ENCODE results near the gene PCDHB8.
"Not testable (repeated sequence)": the region's sequence is repeated elsewhere in the genome, so short reads cannot be mapped to it uniquely, and the experiment has no call there.

PCDHB8 gene

DNA sequence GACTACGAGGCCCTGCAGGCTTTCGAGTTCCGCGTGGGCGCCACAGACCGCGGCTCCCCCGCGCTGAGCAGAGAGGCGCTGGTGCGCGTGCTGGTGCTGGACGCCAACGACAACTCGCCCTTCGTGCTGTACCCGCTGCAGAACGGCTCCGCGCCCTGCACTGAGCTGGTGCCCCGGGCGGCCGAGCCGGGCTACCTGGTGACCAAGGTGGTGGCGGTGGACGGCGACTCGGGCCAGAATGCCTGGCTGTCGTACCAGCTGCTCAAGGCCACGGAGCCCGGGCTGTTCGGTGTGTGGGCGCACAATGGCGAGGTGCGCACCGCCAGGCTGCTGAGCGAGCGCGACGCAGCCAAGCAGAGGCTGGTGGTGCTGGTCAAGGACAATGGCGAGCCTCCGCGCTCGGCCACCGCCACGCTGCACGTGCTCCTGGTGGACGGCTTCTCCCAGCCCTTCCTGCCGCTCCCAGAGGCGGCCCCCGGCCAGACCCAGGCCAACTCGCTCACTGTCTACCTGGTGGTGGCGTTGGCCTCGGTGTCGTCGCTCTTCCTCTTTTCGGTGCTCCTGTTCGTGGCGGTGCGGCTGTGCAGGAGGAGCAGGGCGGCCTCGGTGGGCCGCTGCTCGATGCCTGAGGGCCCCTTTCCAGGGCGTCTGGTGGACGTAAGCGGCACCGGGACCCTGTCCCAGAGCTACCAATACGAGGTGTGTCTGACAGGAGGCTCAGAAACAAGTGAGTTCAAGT is 6.7 kb downstream of the PCDHB8 start:
- not testable (repeated sequence) for DNase-seq (ENCODE audit: low read depth in 2 of 2)

DNA sequence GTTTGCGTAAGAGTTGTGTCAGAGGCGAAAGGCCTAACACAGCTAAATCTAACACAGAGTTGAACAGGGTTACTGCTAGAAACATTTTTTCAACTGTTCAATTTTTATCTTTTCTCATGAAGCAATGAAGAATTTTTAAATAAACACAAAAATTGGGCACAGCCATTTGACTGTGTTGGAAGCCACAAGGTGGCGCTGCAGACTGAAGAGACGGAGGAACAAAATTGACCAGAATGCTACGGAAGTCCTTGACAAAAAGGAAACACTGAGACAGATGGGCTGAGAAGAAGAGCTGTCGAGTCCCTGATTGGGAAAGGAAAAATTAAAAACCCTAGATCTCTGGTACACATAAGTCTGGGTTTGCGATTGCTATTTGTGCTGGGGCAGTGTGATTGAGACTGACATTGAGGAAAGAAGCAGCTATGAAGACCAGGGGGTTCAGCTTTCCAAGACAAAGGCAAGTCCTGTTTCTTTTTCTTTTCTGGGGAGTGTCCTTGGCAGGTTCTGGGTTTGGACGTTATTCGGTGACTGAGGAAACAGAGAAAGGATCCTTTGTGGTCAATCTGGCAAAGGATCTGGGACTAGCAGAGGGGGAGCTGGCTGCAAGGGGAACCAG is 9.4 kb downstream of the PCDHB8 start, which contains the start of gene PCDHB9:
PCDHB9 (plus strand) TSS at position 265 of the 616 bp plus-strand sequence; CDS start at position 423, 158 bp downstream.
- no peak for DNase-seq (ENCODE audit: low read depth in 2 of 2)

DNA sequence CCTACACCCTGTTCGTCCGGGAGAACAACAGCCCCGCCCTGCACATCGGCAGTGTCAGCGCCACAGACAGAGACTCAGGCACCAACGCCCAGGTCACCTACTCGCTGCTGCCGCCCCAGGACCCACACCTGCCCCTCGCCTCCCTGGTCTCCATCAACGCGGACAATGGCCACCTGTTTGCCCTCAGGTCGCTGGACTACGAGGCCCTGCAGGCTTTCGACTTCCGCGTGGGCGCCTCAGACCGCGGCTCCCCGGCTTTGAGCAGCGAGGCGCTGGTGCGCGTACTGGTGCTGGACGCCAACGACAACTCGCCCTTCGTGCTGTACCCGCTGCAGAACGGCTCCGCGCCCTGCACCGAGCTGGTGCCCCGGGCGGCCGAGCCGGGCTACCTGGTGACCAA is 11.1 kb downstream of the PCDHB8 start:
- not testable (repeated sequence) for DNase-seq (ENCODE audit: low read depth in 2 of 2)

DNA sequence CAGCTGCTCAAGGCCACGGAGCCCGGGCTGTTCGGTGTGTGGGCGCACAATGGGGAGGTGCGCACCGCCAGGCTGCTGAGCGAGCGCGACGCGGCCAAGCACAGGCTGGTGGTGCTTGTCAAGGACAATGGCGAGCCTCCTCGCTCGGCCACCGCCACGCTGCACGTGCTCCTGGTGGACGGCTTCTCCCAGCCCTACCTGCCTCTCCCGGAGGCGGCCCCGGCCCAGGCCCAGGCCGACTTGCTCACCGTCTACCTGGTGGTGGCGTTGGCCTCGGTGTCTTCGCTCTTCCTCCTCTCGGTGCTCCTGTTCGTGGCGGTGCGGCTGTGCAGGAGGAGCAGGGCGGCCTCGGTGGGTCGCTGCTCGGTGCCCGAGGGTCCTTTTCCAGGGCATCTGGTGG is 11.5 kb downstream of the PCDHB8 start:
- not testable (repeated sequence) for DNase-seq (ENCODE audit: low read depth in 2 of 2)

DNA sequence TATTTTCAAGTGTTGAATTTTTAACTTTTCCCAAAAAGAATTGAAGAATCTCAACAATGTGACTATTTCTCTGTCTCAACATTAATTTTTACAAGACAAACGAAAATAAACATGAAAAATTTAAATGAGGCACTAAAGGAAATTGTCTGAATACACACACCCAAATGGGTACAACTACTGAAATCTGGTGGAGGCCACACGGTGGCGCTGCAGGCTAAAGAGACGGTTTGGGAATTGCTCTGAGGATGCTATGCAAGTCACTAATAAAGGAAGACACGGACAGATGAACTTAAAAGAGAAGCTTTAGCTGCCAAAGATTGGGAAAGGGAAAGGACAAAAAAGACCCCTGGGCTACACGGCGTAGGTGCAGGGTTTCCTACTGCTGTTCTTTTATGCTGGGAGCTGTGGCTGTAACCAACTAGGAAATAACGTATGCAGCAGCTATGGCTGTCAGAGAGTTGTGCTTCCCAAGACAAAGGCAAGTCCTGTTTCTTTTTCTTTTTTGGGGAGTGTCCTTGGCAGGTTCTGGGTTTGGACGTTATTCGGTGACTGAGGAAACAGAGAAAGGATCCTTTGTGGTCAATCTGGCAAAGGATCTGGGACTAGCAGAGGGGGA is 14.6 kb downstream of the PCDHB8 start, which contains the start of gene PCDHB10:
PCDHB10 (plus strand) TSS at position 244 of the 616 bp plus-strand sequence; CDS start at position 444, 200 bp downstream.
- no peak for DNase-seq (ENCODE audit: low read depth in 2 of 2)

DNA sequence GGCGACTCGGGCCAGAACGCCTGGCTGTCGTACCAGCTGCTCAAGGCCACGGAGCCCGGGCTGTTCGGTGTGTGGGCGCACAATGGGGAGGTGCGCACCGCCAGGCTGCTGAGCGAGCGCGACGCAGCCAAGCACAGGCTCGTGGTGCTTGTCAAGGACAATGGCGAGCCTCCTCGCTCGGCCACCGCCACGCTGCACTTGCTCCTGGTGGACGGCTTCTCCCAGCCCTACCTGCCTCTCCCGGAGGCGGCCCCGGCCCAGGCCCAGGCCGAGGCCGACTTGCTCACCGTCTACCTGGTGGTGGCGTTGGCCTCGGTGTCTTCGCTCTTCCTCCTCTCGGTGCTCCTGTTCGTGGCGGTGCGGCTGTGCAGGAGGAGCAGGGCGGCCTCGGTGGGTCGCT is 16.7 kb downstream of the PCDHB8 start:
- DNase-seq (ENCODE audit: low read depth in 2 of 2), result not testable (repeated sequence)

DNA sequence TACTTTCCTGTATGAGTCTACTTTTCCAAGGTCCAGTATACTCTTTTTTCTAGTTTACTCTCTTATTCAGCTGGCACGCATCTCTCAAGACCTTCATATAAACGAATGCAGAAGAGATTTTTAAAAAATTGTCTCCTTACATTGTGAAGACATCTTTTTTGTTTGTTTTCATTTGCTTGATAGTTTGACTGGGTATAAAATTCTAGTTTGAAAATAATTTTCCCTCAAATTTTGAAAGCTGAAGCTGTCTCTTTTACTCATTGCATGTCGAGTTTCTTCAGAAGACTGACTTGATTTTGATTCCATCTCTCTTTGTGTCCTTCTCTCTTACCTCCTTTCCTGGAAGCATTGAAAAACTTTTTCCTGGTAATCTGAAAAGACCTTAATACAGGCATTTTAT is 18.8 kb downstream of the PCDHB8 start:
- no peak for DNase-seq (ENCODE audit: low read depth in 2 of 2)

DNA sequence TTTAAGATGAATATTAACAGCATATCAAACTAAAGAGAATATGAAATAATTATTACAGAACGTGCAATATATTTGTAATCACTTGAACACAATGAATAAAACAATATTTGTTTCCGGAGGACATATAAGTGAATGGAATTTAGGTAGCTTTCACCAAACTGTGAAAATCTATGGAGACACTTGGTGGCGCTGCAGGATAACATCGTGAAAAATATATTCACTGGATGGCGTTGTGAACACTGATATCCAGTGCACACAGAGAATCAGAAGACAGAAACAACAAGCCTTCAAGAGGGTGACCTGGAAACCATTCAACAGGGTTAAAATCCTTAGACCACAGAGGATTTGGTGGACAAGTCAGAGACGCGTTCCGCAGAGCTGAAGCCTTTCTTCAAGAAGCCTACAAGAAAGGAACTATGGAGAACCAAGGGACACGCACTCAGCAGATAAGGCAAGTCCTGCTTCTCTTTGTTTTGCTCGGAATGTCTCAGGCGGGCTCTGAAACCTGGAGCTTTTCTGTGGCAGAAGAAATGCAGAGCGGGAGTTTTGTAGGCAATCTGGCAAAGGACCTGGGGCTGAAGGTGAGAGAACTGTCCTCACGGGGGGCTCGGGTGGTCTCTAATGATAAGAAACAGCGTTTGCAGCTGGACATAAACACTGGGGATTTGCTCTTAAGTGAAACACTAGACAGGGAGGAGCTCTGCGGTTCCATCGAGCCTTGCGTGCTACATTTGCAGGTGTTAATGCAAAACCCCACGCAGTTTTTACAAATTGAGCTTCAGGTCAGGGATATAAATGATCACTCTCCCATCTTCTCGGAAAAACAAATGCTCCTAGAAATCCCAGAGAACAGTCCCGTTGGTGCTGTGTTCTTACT is 22.0 kb downstream of the PCDHB8 start, which contains the start of gene PCDHB11:
PCDHB11 (plus strand) TSS at position 269 of the 877 bp plus-strand sequence; CDS start at position 417, 148 bp downstream.
- no peak for DNase-seq (ENCODE audit: low read depth in 2 of 2)

DNA sequence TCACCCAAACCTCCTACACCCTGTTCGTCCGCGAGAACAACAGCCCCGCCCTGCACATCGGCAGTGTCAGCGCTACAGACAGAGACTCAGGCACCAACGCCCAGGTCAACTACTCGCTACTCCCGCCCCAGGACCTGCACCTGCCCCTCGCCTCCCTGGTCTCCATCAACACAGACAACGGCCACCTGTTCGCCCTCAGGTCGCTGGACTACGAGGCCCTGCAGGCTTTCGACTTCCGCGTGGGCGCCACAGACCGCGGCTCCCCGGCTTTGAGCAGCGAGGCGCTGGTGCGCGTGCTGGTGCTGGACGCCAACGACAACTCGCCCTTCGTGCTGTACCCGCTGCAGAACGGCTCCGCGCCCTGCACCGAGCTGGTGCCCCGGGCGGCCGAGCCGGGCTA is 23.5 kb downstream of the PCDHB8 start:
- DNase-seq (ENCODE audit: low read depth in 2 of 2), result not testable (repeated sequence)

DNA sequence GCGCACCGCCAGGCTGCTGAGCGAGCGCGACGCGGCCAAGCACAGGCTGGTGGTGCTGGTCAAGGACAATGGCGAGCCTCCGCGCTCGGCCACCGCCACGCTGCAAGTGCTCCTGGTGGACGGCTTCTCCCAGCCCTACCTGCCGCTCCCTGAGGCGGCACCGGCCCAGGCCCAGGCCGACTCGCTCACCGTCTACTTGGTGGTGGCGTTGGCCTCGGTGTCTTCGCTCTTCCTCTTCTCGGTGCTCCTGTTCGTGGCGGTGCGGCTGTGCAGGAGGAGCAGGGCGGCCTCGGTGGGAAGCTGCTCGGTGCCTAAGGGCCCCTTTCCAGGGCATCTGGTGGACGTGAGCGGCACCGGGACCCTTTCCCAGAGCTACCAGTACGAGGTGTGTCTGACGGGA is 24.1 kb downstream of the PCDHB8 start:
- DNase-seq (ENCODE audit: low read depth in 2 of 2), result not testable (repeated sequence)

DNA sequence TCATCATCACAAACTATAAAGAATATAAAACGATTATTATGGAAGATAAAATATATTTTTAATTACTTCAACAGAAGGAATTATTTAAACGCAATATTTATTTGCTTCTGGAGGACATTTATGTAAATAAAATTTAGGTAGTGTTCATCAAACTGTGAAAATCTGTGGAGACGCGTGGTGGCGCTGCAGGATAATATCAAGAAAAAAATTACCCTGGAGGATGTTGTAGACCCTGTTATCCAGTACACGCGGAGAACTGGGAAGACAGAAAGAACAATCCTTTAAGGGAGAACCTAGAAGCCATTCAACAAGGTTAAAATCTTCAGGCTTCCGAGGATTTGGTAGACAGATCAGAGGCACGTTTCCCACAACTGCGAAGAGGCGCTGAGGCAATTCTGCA is 30.9 kb downstream of the PCDHB8 start, which contains the start of gene PCDHB12:
PCDHB12 (plus strand) TSS at position 242 of the 400 bp plus-strand sequence. CDS start 189 bp downstream, outside the sequence.
- no peak for DNase-seq (ENCODE audit: low read depth in 2 of 2)

DNA sequence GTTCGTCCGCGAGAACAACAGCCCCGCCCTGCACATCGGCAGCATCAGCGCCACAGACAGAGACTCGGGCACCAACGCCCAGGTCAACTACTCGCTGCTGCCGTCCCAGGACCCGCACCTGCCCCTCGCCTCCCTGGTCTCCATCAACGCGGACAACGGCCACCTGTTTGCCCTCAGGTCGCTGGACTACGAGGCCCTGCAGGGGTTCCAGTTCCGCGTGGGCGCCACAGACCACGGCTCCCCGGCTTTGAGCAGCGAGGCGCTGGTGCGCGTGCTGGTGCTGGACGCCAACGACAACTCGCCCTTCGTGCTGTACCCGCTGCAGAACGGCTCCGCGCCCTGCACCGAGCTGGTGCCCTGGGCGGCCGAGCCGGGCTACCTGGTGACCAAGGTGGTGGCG is 32.7 kb downstream of the PCDHB8 start:
- not testable (repeated sequence) for DNase-seq (ENCODE audit: low read depth in 2 of 2)

DNA sequence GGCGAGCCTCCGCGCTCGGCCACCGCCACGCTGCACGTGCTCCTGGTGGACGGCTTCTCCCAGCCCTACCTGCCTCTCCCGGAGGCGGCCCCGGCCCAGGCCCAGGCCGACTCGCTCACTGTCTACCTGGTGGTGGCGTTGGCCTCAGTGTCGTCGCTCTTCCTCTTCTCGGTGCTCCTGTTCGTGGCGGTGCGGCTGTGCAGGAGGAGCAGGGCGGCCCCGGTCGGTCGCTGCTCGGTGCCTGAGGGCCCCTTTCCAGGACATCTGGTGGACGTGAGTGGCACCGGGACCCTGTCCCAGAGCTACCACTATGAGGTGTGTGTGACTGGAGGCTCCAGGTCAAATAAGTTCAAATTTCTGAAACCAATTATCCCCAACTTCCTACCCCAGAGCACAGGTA is 33.3 kb downstream of the PCDHB8 start:
- not testable (repeated sequence) for DNase-seq (ENCODE audit: low read depth in 2 of 2)

DNA sequence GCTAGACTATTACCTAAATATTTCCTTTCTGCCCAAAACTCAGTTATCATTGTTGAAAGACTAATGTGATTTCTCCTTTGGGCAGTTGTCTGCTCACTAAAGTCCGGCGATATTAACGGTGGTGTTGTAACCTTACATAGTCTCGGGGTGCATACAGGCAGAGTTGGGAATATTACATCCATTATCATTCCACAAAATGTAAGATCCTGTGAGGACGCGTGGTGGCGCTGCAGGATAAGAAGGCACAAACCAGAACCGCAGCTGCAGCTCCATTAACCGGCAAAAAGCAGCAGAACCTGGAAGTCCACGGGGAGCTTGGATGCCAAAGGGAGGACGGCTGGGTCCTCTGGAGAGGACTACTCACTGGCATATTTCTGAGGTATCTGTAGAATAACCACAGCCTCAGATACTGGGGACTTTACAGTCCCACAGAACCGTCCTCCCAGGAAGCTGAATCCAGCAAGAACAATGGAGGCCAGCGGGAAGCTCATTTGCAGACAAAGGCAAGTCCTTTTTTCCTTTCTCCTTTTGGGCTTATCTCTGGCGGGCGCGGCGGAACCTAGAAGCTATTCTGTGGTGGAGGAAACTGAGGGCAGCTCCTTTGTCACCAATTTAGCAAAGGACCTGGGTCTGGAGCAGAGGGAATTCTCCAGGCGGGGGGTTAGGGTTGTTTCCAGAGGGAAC is 36.2 kb downstream of the PCDHB8 start, which contains the start of gene PCDHB13:
PCDHB13 (plus strand) TSS at position 264 of the 684 bp plus-strand sequence; CDS start at position 469, 205 bp downstream.
- not testable (repeated sequence) for DNase-seq (ENCODE audit: low read depth in 2 of 2)

DNA sequence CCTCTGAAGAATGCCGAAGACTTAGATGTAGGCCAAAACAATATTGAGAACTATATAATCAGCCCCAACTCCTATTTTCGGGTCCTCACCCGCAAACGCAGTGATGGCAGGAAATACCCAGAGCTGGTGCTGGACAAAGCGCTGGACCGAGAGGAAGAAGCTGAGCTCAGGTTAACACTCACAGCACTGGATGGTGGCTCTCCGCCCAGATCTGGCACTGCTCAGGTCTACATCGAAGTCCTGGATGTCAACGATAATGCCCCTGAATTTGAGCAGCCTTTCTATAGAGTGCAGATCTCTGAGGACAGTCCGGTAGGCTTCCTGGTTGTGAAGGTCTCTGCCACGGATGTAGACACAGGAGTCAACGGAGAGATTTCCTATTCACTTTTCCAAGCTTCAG is 37.0 kb downstream of the PCDHB8 start:
- not testable (repeated sequence) for DNase-seq (ENCODE audit: low read depth in 2 of 2)

DNA sequence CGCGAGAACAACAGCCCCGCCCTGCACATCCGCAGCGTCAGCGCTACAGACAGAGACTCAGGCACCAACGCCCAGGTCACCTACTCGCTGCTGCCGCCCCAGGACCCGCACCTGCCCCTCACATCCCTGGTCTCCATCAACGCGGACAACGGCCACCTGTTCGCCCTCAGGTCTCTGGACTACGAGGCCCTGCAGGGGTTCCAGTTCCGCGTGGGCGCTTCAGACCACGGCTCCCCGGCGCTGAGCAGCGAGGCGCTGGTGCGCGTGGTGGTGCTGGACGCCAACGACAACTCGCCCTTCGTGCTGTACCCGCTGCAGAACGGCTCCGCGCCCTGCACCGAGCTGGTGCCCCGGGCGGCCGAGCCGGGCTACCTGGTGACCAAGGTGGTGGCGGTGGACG is 37.9 kb downstream of the PCDHB8 start:
- not testable (repeated sequence) for DNase-seq (ENCODE audit: low read depth in 2 of 2)

DNA sequence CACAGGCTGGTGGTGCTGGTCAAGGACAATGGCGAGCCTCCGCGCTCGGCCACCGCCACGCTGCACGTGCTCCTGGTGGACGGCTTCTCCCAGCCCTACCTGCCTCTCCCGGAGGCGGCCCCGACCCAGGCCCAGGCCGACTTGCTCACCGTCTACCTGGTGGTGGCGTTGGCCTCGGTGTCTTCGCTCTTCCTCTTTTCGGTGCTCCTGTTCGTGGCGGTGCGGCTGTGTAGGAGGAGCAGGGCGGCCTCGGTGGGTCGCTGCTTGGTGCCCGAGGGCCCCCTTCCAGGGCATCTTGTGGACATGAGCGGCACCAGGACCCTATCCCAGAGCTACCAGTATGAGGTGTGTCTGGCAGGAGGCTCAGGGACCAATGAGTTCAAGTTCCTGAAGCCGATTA is 38.4 kb downstream of the PCDHB8 start:
- not testable (repeated sequence) for DNase-seq (ENCODE audit: low read depth in 2 of 2)

DNA sequence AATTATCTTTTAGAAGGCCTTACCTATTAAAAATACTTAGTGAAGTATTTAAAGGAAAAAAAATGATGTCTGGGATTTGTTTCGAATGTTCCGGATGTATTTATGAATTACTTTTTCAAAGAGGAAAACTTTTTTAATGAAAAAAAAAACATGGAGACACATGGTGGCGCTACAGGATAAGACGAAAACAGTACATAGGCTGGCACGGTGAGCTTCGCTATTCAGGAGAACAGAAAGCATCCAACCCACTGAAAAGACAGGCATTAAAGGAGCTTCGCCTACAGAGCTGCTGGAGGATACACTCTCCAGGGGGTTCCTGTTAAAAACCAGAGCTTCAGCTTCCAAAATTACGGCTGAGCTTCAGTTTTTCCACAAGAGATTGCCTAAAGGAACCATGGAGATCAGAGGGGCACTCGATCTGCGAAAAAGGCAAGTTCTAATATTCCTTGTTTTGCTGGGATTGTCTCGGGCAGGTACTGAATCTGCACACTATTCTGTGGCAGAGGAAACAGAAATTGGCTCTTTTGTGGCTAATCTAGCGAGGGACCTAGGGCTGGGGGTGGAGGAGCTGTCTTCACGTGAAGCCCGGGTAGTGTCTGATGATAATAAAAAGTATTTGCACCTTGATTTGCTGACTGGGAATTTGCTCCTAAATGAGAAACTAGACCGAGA is 45.7 kb downstream of the PCDHB8 start, which contains the start of gene PCDHB14:
PCDHB14 (plus strand) TSS at position 232 of the 672 bp plus-strand sequence; CDS start at position 395, 163 bp downstream.
- no peak for DNase-seq (ENCODE audit: low read depth in 2 of 2)

DNA sequence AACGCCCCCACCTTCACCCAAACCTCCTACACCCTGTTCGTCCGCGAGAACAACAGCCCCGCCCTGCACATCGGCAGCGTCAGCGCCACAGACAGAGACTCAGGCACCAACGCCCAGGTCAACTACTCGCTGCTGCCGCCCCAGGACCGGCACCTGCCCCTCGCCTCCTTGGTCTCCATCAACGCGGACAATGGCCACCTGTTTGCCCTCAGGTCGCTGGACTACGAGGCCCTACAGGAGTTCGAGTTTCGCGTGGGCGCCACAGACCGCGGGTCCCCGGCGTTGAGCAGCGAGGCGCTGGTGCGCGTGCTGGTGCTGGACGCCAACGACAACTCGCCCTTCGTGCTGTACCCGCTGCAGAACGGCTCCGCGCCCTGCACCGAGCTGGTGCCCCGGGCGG is 47.3 kb downstream of the PCDHB8 start:
- not testable (repeated sequence) for DNase-seq (ENCODE audit: low read depth in 2 of 2)

DNA sequence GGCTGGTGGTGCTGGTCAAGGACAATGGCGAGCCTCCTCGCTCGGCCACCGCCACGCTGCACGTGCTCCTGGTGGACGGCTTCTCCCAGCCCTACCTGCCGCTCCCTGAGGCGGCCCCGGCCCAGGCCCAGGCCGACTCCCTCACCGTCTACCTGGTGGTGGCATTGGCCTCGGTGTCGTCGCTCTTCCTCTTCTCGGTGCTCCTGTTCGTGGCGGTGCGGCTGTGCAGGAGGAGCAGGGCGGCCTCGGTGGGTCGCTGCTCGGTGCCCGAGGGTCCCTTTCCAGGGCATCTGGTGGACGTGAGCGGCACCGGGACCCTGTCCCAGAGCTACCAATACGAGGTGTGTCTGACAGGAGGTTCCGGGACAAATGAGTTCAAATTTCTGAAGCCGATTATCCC is 47.8 kb downstream of the PCDHB8 start:
- DNase-seq (ENCODE audit: low read depth in 2 of 2), result not testable (repeated sequence)
